GM18909 (cell line): ENCODE measurements around the gene RACGAP1.

Experiments used
- ATAC-seq: cut with Tn5 transposase; IDR thresholded peaks from one replicate; pipeline ENCODE4 v1.9.1; 2021; ENCODE audit warnings: mild to moderate bottlenecking; ENCODE audit not compliant: unreplicated experiment, poor library complexity

The RACGAP1 gene

DNA sequence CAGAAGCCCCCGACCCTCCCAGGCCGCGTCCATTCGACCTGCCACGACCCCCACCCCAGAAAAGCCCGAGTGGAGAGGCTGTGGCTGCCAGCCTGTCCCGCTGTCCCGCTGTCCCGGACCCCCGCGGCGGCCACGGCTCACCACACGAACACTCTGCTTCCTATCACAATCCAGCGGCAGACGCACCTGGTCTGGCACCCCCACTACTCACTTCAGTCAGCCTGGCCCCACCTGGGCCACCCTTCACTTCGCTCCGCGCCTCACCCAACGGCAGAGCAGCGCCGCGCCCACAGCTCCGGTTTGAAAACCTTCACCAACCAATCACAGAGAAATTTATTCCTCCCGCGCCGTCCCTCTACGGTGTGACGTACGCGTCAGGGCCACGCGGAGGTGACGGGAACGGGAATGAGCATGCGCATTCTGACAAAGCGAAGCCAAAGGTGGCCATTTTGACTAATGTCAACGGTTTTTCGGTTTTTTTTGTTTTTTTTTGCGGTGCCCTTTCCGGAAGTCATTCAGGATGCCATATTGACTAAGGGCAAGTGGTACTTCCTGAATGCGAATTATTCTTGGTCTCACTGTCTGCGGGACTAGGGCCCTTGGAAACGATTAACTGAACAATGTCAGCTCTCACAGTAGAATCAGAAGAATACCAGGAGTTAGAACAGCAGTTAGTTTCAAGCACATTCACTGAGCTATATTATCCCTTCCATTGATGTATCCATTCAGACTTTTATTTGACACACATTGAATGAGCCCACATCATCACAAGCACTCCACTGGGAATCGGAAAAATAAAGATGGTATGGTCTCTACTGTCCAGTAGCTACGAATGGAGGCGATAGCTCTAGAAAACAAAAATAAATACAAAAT, at the start of gene RACGAP1:
Gene RACGAP1 (minus strand): TSS at position 308 of the 873 bp plus-strand sequence. CDS start 8,779 bp downstream, outside the sequence.
- peak; percentile 96 for ATAC-seq

- no peak for ATAC-seq
Measured at GRCh38 chr12:50073712-50074111, 48.4 kb upstream of the RACGAP1 start.

DNA sequence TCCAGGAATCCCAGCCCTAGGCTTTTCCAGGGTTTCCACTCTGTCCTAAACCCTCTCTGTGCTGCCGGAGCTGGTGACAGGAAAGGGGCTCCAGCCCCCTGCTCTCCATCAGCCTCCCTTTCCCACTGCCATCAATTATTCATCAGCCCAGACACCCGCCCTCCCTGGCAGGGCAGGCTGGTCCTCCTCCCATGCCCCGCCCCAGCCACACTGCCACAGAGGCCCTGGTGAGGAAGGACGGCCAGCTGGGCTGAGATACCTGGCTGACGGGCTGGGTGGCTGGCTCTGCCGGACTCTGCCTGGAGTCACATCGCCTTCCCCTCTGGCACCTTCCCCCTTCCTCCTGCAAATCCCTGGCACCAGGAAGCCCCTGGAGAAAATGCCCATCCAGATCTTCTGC, 47.9 kb upstream of the RACGAP1 start:
- no peak for ATAC-seq

GRCh38 chr12:50072198-50072907, 47.1 kb upstream of the RACGAP1 start:
- ATAC-seq: no peak

- no peak for ATAC-seq
Measured at GRCh38 chr12:50070314-50071060, 45.2 kb upstream of the RACGAP1 start.

DNA sequence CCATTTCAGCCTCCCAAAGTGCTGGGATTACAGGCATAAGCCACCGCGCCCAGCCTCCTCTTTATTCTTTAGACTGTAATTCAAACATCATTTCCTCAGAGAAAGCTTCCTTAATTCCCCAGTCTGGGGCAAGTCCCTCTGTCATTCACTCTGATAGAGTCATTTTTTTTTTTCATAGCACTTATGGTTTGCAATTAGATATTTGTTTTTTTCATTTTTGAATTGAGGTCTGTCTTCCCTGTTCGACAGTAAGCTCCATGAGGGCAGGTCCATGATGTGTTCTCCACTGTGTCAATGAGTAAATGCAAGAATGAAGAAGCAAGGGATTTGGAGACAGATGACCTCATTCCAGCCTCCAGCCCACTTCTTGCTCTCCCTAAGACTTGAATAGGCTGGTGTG, 44.2 kb upstream of the RACGAP1 start:
- no peak for ATAC-seq

- ATAC-seq: no peak
Measured at GRCh38 chr12:50069069-50069468, 43.8 kb upstream of the RACGAP1 start.

GRCh38 chr12:50066402-50066801, 41.1 kb upstream of the RACGAP1 start:
- ATAC-seq: no peak

GRCh38 chr12:50065726-50066310, 40.5 kb upstream of the RACGAP1 start:
- ATAC-seq: no peak

GRCh38 chr12:50062728-50063460, 37.6 kb upstream of the RACGAP1 start:
- ATAC-seq: no peak

GRCh38 chr12:50061946-50062686, 36.8 kb upstream of the RACGAP1 start:
- no peak for ATAC-seq

- no peak for ATAC-seq
Measured at GRCh38 chr12:50061171-50061570, 35.9 kb upstream of the RACGAP1 start.

DNA sequence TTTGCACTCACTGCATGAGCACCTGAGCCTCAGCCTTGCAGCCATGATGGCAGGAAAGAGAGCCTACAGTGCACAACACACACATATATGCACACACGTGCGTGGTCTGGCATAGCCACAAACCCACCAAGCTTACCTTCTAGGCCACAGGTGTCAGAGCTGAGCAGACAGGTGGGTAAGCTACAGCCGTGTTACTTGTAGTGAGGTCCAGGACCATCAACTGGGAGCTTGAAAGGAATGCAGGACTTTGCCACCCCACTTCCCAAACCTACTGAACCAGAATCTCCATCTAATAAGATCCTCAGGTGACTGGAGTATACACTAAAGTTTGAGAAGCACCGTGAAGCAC, 34.8 kb upstream of the RACGAP1 start:
- no peak for ATAC-seq

DNA sequence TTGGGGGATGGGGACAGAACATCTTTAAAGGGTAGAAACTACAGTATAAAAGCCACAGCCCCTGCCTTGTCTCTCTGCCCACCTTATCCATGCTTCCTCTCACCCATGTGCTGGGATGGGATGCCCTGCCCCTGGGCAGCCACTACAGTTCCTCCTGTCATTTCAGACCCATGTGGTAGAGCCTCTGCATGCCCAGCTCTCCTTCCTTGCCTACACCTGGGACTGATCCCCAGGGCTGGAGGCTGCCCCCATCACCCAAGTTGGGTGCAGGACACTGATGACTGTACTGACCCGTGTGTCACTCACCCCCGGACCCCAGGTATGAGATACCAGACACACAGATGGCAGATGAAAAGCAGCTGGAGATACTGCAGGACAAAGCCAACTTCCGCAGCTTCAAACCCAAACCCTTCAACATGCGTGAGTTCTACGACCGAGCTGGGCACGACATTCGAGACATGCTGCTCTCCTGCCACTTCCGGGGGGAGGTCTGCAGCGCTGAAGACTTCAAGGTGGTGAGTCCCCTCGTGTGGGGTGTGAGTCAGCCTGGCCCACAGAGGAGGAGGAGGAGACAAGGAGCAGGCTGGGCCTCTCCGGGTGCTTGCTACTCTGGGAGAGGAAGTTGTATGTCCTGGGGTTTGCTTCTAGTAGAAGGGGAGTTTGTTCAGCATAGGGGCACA, 34.3 kb upstream of the RACGAP1 start:
- ATAC-seq: no peak

- no peak for ATAC-seq
Measured at GRCh38 chr12:50058743-50059312, 33.5 kb upstream of the RACGAP1 start.

GRCh38 chr12:50057896-50058670, 32.8 kb upstream of the RACGAP1 start:
- no peak for ATAC-seq

DNA sequence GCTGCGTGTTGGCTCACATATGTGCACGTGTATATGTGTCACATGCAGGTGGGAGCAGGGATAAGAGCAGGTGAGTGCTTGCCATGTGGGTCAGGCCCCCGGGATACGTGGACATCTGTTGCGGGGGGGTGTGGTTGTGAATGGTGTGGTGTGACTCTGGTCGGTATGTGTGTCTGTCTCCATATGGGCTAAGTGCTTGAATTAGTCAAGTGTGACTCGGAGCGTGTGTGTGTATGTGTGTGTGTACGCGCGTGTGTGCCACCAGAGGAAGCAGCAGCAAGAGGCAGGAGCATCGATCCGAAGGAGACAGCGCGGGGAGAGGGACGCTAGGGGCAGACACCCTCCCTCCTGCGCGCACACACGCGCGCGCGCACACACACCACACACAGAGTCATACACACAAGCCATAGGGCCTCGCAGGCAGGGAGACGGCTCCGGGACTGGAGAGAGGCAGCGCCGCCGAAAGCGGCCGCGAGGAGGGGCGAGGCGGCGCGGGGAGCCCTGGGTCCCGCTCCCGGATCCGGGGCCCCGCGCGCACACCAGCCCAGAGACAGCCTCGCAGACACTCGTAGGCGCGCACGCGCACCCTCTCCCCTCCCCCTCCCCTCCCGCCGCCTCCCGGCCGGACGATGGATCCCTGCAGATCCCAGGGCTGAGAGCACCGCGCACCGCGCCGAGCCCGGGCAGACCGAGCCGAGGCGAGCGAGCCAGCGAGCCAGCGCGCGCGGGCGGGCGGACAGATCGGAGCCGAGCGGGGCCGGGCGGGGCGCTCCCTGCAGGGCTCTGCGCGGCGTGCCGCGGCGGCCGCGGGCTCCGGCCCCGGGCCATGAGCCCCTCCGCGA, 31.9 kb upstream of the RACGAP1 start, which contains the start of gene ASIC1:
Gene ASIC1 (plus strand): TSS at position 597 of the 842 bp plus-strand sequence. CDS start 1,171 bp downstream, outside the sequence.
- ATAC-seq: no peak
